Measurements from ENCODE around the gene CCL20.

GRCh38 chr2:227848586-227848985 lies 34.9 kb downstream of the CCL20 start:
- TF ChIP-seq, protein P1, sequence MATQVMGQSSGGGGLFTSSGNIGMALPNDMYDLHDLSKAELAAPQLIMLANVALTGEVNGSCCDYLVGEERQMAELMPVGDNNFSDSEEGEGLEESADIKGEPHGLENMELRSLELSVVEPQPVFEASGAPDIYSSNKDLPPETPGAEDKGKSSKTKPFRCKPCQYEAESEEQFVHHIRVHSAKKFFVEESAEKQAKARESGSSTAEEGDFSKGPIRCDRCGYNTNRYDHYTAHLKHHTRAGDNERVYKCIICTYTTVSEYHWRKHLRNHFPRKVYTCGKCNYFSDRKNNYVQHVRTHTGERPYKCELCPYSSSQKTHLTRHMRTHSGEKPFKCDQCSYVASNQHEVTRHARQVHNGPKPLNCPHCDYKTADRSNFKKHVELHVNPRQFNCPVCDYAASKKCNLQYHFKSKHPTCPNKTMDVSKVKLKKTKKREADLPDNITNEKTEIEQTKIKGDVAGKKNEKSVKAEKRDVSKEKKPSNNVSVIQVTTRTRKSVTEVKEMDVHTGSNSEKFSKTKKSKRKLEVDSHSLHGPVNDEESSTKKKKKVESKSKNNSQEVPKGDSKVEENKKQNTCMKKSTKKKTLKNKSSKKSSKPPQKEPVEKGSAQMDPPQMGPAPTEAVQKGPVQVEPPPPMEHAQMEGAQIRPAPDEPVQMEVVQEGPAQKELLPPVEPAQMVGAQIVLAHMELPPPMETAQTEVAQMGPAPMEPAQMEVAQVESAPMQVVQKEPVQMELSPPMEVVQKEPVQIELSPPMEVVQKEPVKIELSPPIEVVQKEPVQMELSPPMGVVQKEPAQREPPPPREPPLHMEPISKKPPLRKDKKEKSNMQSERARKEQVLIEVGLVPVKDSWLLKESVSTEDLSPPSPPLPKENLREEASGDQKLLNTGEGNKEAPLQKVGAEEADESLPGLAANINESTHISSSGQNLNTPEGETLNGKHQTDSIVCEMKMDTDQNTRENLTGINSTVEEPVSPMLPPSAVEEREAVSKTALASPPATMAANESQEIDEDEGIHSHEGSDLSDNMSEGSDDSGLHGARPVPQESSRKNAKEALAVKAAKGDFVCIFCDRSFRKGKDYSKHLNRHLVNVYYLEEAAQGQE (IDR thresholded peaks at IDR 0.05; ENCODE audit: low read depth), result no peak
- TF ChIP-seq RAD21 (IDR thresholded peaks at IDR 0.05; ENCODE audit: low read depth) (no peak), FOXM1 (IDR thresholded peaks at IDR 0.05; ENCODE audit: borderline replicate concordance, low read depth) (no peak), ZBTB7A (IDR thresholded peaks at IDR 0.05; ENCODE audit: low read depth) (no peak), TEAD4 (IDR thresholded peaks at IDR 0.05) (no peak), MAX (IDR thresholded peaks at IDR 0.05) (peak; percentile 49; the same call in 1 of the 2 replicates), EGR1 (IDR thresholded peaks at IDR 0.05) (no peak), NFIC (IDR thresholded peaks at IDR 0.05) (no peak), TAF1 (IDR thresholded peaks at IDR 0.05; ENCODE audit: low read depth) (no peak), TCF12 (IDR thresholded peaks at IDR 0.05; ENCODE audit: low read depth) (no peak), CEBPB (IDR thresholded peaks at IDR 0.05) (no peak), YY1 (IDR thresholded peaks at IDR 0.05; ENCODE audit: low read depth) (no peak)
- TF ChIP-seq, protein P2, sequence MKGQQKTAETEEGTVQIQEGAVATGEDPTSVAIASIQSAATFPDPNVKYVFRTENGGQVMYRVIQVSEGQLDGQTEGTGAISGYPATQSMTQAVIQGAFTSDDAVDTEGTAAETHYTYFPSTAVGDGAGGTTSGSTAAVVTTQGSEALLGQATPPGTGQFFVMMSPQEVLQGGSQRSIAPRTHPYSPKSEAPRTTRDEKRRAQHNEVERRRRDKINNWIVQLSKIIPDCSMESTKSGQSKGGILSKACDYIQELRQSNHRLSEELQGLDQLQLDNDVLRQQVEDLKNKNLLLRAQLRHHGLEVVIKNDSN (IDR thresholded peaks at IDR 0.05), result no peak
